Activated B cell treated with CpG ODN at 0.5 μM for 24 hours (primary cell): ENCODE measurements around the gene ADAMTSL3. TPM values are rescaled to one million over a fixed set of nuclear protein-coding genes. Genes with fewer than 3 reads are reported as not detected.

Experiments
- ATAC-seq: fragments of 200-7000 bp; cut with Tn5 transposase; one replicate; pipeline ENCODE4 v1.10.0; 2021; ENCODE audit warnings: low read depth, mild to moderate bottlenecking, moderate library complexity
- CTCF ChIA-PET: fragments of 350-600 bp; sonication (Branson Sonifier 250); formaldehyde crosslinking; loops from one replicate; lab custom pipeline; 2021; ENCODE audit warnings: antibody characterized with exemption; lab: Charles Lee
- POLR2A ChIA-PET: fragments of 350-600 bp; sonication (Branson Sonifier 250); formaldehyde crosslinking; loops from one replicate; lab custom pipeline; 2021; ENCODE audit warnings: antibody characterized with exemption; lab: Charles Lee
- DNase-seq: peaks from one replicate; pipeline ENCODE4 v3.0.0; 2022
- H3K27ac Mint-ChIP-seq: one replicate; pipeline ENCODE4 v1.8.0; 2020; ENCODE audit warnings: mixed read lengths
- H3K27me3 Mint-ChIP-seq: one replicate; pipeline ENCODE4 v1.8.0; 2021; ENCODE audit warnings: mixed read lengths
- H3K36me3 Mint-ChIP-seq: one replicate; pipeline ENCODE4 v1.8.0; 2021; ENCODE audit warnings: low read depth, mixed read lengths
- H3K4me1 Mint-ChIP-seq: one replicate; pipeline ENCODE4 v1.8.0; 2021; ENCODE audit warnings: mixed read lengths
- H3K4me3 Mint-ChIP-seq: one replicate; pipeline ENCODE4 v1.8.0; 2020; ENCODE audit warnings: mild to moderate bottlenecking, mixed read lengths
- H3K9me3 Mint-ChIP-seq: one replicate; pipeline ENCODE4 v1.8.0; 2020; ENCODE audit warnings: mixed read lengths
- intact Hi-C: fragments of 100-400 bp; cut with micrococcal nuclease; formaldehyde crosslinking; loops from one replicate; pipeline ENCODE4 v1.15.1; 2024
- total RNA-seq: library from RNA; stranded (reverse); gene quantifications from 2 replicates; pipeline ENCODE4 v1.2.3, GENCODE V29; 2022
- TF ChIP-seq, protein P1 (sequence below): fragments of 200-600 bp; IDR thresholded peaks from one replicate; pipeline ENCODE4 v1.8.0; 2022; ENCODE audit warnings: antibody characterized with exemption, mild to moderate bottlenecking

The ADAMTSL3 gene
- total RNA-seq, 1 donor from 2014 or later, result not detected

DNA sequence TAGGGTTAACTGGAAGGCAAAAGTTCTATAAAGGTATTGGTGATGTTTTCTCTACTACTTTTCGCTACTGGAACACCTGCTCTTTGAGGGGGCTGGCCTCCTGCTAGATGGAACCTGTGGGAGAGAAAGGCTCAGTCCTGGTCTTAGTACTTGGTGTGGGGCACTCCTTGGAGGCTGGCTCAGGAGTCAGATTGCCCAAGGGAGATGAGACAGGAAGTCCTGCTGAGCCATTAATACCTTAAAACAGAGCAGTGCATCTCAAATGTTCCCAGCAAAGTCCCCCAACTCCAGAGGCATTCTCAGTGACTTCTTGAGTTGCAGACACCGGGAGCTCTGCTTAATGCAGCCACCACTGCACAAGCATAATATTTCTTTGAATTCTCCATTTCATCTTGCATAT is 3.1 kb upstream of the ADAMTSL3 start:
- intact Hi-C loops, result no loop called here
- POLR2A ChIA-PET, result no interaction called here
- no peaks in the 10 kb centered on the region for H3K9me3 Mint-ChIP-seq
- H3K27me3 Mint-ChIP-seq, result peaks cover 17% of the 10 kb centered on the region
- CTCF ChIA-PET, result no interaction called here
- DNase-seq, result no peak
- H3K36me3 Mint-ChIP-seq, result no peaks in the 10 kb centered on the region
- no peak overlapping the region for H3K27ac Mint-ChIP-seq
- ATAC-seq, result no peak
- TF ChIP-seq, protein P1, sequence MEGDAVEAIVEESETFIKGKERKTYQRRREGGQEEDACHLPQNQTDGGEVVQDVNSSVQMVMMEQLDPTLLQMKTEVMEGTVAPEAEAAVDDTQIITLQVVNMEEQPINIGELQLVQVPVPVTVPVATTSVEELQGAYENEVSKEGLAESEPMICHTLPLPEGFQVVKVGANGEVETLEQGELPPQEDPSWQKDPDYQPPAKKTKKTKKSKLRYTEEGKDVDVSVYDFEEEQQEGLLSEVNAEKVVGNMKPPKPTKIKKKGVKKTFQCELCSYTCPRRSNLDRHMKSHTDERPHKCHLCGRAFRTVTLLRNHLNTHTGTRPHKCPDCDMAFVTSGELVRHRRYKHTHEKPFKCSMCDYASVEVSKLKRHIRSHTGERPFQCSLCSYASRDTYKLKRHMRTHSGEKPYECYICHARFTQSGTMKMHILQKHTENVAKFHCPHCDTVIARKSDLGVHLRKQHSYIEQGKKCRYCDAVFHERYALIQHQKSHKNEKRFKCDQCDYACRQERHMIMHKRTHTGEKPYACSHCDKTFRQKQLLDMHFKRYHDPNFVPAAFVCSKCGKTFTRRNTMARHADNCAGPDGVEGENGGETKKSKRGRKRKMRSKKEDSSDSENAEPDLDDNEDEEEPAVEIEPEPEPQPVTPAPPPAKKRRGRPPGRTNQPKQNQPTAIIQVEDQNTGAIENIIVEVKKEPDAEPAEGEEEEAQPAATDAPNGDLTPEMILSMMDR, result no peak
- no peak overlapping the region for H3K4me3 Mint-ChIP-seq
- H3K4me1 Mint-ChIP-seq, result no peaks in the 10 kb centered on the region

DNA sequence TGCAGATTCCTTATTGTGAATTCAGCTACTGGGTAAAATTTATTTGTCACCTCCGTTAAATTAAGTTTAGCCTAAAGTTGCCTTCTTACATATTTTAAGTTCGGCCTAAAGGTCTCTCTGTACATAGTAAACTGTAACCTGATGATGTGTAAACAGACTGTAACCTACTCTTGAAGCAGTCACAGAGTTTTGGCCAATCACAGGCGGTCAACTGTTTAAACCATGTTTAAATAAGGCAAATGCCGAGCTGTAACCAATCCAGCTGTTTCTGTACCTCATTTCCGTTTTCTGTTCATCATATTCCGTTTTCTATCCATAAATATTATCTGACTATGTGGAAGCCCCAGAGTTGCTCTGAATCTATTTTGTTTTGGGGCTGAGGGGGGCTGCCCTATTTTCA is 2.4 kb upstream of the ADAMTSL3 start:
- Mint-ChIP-seq H3K4me1 (no peaks in the 10 kb centered on the region), H3K4me3 (no peak overlapping the region), H3K27me3 (peaks cover 22% of the 10 kb centered on the region), H3K36me3 (no peaks in the 10 kb centered on the region), H3K9me3 (no peaks in the 10 kb centered on the region), H3K27ac (no peak overlapping the region)
- ATAC-seq, result no peak
- CTCF ChIA-PET, result no interaction called here
- TF ChIP-seq, protein P1, result no peak
- DNase-seq, result no peak
- intact Hi-C loops, result no loop called here
- POLR2A ChIA-PET, result no interaction called here

DNA sequence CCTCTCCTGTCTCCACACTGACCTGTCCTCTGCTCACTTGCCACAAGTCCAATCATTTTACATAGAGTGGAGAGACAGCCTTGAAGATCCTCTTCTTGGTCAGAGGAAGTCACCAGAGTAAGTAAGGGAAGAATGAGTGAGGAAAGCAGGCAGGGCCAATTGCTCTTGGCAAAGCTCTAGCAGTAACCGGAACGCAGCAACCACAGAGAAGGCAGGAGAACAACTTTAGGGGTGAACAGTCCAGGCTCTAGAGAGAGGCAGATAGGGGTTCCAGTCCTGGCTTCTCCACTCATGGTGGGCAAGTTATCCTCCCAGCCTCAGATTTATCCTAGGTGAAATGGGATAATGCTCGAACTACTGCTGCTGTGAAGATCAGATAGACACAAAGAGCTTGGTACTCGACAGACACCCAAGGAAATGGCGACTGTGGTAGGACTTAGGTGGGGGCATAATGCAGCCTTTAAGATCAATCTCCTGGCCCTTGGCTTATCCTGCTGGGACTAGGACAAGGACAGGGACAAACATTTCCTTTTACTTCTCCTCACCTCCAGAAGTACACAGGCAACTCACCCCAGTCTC is 1.2 kb upstream of the ADAMTSL3 start:
- H3K4me1 Mint-ChIP-seq, result no peaks in the 10 kb centered on the region
- peaks cover 23% of the 10 kb centered on the region for H3K27me3 Mint-ChIP-seq
- TF ChIP-seq, protein P1, result no peak
- intact Hi-C loops, result no loop called here
- ChIA-PET CTCF (no interaction called here), POLR2A (no interaction called here)
- no peak overlapping the region for H3K4me3 Mint-ChIP-seq
- no peaks in the 10 kb centered on the region for H3K9me3 Mint-ChIP-seq
- no peaks in the 10 kb centered on the region for H3K36me3 Mint-ChIP-seq
- H3K27ac Mint-ChIP-seq, result no peak overlapping the region
- DNase-seq (no peak), ATAC-seq (no peak)

DNA sequence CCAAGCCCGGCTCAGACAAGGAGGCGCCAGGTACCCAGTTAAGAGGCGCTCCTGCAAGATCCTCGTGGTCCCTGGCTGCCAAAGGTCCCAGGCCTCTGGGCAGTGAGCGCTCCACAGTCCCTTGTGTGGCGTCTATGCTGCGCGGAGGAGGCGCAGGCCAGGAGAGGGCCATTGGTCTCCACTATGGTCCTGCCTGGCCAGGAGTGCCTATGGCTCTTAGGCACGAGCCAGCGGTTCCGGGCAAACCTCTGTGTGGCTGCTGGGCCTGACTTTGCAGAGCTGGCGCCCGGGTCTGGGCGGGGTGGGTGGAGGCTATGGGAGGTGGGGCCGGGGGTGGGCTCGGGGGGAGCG is 660 bp upstream of the ADAMTSL3 start:
- DNase-seq, result no peak
- TF ChIP-seq, protein P1, result no peak
- ChIA-PET POLR2A (no interaction called here), CTCF (no interaction called here)
- Mint-ChIP-seq H3K9me3 (no peaks in the 10 kb centered on the region), H3K4me1 (no peaks in the 10 kb centered on the region), H3K4me3 (no peak overlapping the region), H3K36me3 (no peaks in the 10 kb centered on the region), H3K27ac (no peak overlapping the region), H3K27me3 (peaks cover 23% of the 10 kb centered on the region)
- no peak for ATAC-seq
- intact Hi-C loops, result no loop called here

DNA sequence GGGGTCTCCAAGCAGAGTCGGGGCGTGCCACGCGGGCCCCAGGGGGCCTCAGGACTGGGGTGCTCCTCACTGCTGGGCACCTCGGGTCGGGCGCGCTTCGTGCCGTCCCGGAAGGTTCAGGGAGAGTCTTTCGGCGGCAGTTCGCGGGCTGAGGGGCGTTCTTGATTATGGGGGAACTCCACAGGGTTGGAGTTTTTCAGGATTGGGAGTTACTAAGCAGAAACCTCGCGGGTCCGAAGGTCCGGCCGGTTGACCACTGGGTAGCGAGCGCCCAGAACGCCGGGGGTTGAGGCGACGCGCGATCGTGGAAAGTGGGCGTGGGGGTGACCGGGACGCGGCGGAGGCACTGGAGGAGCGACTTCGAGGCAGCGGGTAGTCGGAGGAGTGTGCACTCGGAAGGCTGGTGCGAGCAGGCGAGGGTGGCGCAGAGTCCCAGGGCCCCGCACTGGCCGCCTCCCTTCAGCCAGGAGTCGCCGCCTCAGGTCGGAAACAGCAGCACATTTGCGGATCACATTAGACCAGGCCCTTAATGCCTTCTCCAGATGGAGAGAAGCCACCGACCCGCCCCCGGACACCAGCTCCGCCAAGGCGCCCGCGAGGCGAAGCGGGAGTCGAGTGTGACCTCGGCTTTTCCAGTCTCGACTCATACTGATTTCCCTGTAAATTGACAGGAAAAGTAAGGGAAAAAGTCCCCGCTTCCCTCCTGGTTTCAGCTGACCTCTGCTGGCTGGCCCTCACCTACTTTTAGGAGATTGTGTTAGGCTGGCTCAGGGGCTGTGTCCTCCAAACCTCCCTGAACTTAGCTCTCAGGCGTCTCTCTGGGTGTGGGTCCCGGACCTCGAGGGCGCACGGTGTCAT is 685 bp downstream of the ADAMTSL3 start:
- Mint-ChIP-seq H3K4me1 (no peaks in the 10 kb centered on the region), H3K4me3 (no peak overlapping the region), H3K27ac (no peak overlapping the region), H3K36me3 (no peaks in the 10 kb centered on the region), H3K9me3 (no peaks in the 10 kb centered on the region), H3K27me3 (peaks cover 23% of the 10 kb centered on the region)
- ATAC-seq (no peak), DNase-seq (no peak)
- intact Hi-C loops, result no loop called here
- POLR2A ChIA-PET, result no interaction called here
- CTCF ChIA-PET, result no interaction called here
- TF ChIP-seq, protein P1, result no peak
